Lung (tissue), 12 donors: ENCODE results near the gene GLRA2. TPM values are rescaled to one million over a fixed set of nuclear protein-coding genes. Genes with fewer than 3 reads are reported as not detected.

Experiments used
- ATAC-seq: fragments of 200-7000 bp; cut with Tn5 transposase; one replicate; pipeline ENCODE4 v1.9.1; 2020; ENCODE audit warnings: moderate number of reproducible peaks; ENCODE audit not compliant: insufficient read depth, low FRiP score
- DNase-seq, 3 donors: peaks; one replicate each; pipeline ENCODE4 v3.0.0-alpha.2; 2013 to 2017
- H3K27ac ChIP-seq, 2 donors: one replicate each; pipeline ENCODE4 v1.5.1; 2013; ENCODE audit warnings: mild to moderate bottlenecking in 2 of 2, moderate library complexity in 2 of 2, control low read depth in 1 of 2, inconsistent platforms in 1 of 2, low read depth in 1 of 2, low read length in 1 of 2
- H3K27me3 ChIP-seq, 3 donors: one replicate each; pipeline ENCODE4 v1.5.1; 2013; ENCODE audit warnings: low read length in 2 of 3; ENCODE audit not compliant: control insufficient read depth in 3 of 3, insufficient read depth in 3 of 3
- H3K36me3 ChIP-seq, 4 donors: one replicate each; pipeline ENCODE4 v1.5.1; 2013; ENCODE audit warnings: low read length in 4 of 4, mild to moderate bottlenecking in 1 of 4, moderate library complexity in 1 of 4; ENCODE audit not compliant: control insufficient read depth in 4 of 4, insufficient read depth in 4 of 4
- H3K4me1 ChIP-seq, 5 donors: one replicate each; pipeline ENCODE4 v1.5.1; 2013; ENCODE audit warnings: low read length in 5 of 5, mild to moderate bottlenecking in 2 of 5, moderate library complexity in 1 of 5; ENCODE audit not compliant: control insufficient read depth in 5 of 5, insufficient read depth in 5 of 5
- H3K4me3 ChIP-seq: one replicate; pipeline ENCODE4 v1.5.1; 2013; ENCODE audit warnings: mild to moderate bottlenecking, control low read depth, moderate library complexity
- H3K9ac ChIP-seq, 2 donors: one replicate each; pipeline ENCODE4 v1.5.1; 2013; ENCODE audit warnings: low read length in 2 of 2, control low read depth in 1 of 2; ENCODE audit not compliant: insufficient read depth in 1 of 2
- H3K9me3 ChIP-seq, 4 donors: one replicate each; pipeline ENCODE4 v1.5.1; 2013; ENCODE audit warnings: low read length in 3 of 4, mild to moderate bottlenecking in 1 of 4, moderate library complexity in 1 of 4; ENCODE audit not compliant: control insufficient read depth in 4 of 4, insufficient read depth in 3 of 4
- WGBS, 2 donors: extraction: QIAGEN DNeasy Blood & Tissue Kit; methylation state at CpG; one replicate each; pipeline ENCODE4 v1.1.7; 2013; 5-methylcytosine and 5-hydroxymethylcytosine counted together
- polyA plus RNA-seq, 2 donors: library from polyadenylated mRNA; stranded (reverse); fragments of 200-250 nt; gene quantifications; one replicate each; pipeline ENCODE4 v1.2.1, GENCODE V29; 2013
- total RNA-seq, 2 donors: library from RNA; depleted of rRNA in 1 of 2; stranded (reverse); fragments of >200 nt in 1 of 2; gene quantifications; one replicate each; pipeline ENCODE4 v1.2.1, GENCODE V29; 2014 to 2021
- TF ChIP-seq, protein P1 (sequence below): IDR thresholded peaks from 2 replicates; pipeline ENCODE4 v1.5.1; 2012; ENCODE audit warnings: mild to moderate bottlenecking; ENCODE audit errors: control extremely low read depth, extremely low read depth
- donor health status: control.
- donor health status: control.
- donor health status: Bipolar disorder and iron deficiency.
- donor health status: healthy.
- donor health status: DM: yes; HTN: yes; CAD: no.

Gene GLRA2
- total and polyA plus RNA-seq, 4 donors: 0.60 TPM; not detected in 3

DNA sequence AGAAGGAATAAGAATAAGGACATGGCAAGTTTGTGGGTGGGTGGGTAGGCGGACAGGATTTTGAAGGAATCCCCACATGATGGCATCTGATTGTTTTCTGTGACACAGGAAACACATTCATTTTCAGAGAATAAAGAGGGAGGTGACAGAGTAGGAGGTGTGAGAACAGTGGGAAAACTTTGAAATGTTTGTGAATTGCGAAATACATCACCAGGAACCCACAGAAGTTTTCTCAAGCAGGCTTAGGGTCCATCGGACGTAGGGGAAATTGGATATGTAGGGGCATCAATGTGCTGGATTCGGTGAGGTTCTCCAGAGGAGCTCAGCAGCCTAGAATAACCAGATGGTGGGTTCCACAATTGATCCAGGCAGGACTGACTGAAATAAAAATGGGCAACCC lies 171.6 kb downstream of the GLRA2 start:
- WGBS, 2 donors: 65 to 76% methylated on average over 5 of the region's 5 CpGs
- Histone ChIP-seq H3K9ac (no peak overlapping the region), H3K4me3 (no peak overlapping the region), H3K27me3 (peaks cover 4 to 17% (median 6%) of the 10 kb centered on the region in 3 donors), H3K9me3 (no peaks in the 10 kb centered on the region), H3K27ac (no peak overlapping the region), H3K4me1 (no peaks in the 10 kb centered on the region), H3K36me3 (no peaks in the 10 kb centered on the region)
- TF ChIP-seq, protein P1, sequence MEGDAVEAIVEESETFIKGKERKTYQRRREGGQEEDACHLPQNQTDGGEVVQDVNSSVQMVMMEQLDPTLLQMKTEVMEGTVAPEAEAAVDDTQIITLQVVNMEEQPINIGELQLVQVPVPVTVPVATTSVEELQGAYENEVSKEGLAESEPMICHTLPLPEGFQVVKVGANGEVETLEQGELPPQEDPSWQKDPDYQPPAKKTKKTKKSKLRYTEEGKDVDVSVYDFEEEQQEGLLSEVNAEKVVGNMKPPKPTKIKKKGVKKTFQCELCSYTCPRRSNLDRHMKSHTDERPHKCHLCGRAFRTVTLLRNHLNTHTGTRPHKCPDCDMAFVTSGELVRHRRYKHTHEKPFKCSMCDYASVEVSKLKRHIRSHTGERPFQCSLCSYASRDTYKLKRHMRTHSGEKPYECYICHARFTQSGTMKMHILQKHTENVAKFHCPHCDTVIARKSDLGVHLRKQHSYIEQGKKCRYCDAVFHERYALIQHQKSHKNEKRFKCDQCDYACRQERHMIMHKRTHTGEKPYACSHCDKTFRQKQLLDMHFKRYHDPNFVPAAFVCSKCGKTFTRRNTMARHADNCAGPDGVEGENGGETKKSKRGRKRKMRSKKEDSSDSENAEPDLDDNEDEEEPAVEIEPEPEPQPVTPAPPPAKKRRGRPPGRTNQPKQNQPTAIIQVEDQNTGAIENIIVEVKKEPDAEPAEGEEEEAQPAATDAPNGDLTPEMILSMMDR: no peak
- no peak for ATAC-seq
- DNase-seq: no peak

DNA sequence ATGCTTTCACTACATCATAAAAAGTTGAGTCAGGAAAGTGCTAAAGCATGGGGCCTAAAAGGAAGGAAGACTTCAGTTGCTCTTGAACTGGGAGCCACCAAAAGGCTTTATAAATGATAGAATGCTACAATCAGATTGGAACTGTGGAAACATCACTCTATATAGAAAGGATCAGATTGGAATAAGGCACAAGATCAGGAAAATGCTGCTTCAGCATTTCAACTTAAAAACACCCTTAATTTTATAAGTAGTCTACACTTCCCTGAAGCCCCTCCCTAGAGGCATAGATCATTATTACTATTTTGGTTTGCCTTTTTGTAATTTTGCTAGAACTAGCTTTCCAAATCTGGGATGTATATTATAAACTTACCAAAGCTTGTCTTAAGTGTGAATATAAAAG lies 172.8 kb downstream of the GLRA2 start:
- Histone ChIP-seq H3K27me3 (peaks cover 4 to 15% (median 6%) of the 10 kb centered on the region in 3 donors), H3K27ac (no peak overlapping the region), H3K9me3 (no peaks in the 10 kb centered on the region), H3K4me1 (no peaks in the 10 kb centered on the region), H3K9ac (no peak overlapping the region), H3K4me3 (no peak overlapping the region), H3K36me3 (no peaks in the 10 kb centered on the region)
- ATAC-seq (no peak), DNase-seq (no peak)
- TF ChIP-seq, protein P1: no peak

DNA sequence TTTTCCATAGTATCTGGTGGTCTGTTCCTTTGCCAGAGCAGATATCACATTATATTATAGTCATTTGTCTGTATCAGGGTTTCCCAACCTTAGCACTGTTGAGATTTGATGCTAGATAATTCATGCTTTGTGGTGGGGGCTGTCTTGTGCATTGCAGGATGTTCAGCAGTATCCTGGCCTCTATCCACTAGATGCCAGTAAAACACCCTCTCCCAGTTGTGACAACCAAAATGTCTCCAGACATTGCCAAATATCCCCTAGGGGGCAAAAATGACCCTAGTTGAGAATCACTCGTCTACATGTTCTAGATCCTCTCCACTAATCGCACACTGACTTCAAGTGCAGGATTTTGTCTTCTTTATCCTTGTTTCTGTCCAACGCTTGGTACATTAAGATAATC lies 182.8 kb downstream of the GLRA2 start:
- TF ChIP-seq, protein P1: no peak
- H3K4me1 ChIP-seq: no peaks in the 10 kb centered on the region

DNA sequence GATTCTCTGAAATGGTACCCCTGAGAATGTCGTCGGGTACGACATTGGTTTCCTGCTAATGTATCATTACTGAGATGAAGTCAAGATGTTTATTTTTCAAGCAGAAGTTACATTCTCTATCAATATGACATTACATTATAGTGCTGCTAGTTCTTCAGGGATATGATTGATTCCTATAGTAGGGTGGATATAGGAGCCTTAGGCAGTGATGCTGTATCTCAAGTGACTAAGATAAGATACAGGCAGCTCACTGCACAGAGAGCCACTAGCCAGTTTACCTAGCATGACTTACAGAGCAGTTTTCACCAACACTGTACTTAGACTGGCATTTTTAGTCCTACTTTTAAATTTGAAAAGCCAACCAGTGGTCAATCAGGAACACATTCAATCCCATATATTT lies 188.6 kb downstream of the GLRA2 start:
- DNase-seq: no peak
- Histone ChIP-seq H3K9ac (no peak overlapping the region), H3K4me1 (no peaks in the 10 kb centered on the region), H3K9me3 (peaks cover 0 to 2% (median 0%) of the 10 kb centered on the region in 4 donors), H3K36me3 (no peaks in the 10 kb centered on the region), H3K4me3 (no peak overlapping the region), H3K27ac (no peak overlapping the region), H3K27me3 (peaks cover 0 to 33% (median 0%) of the 10 kb centered on the region in 3 donors)
- TF ChIP-seq, protein P1: no peak
- WGBS, 2 donors: 83 to 94% methylated on average over 3 of the region's 3 CpGs
- ATAC-seq: no peak

More for the DNA sequence above, 182.8 kb downstream of the GLRA2 start:
- Histone ChIP-seq H3K4me3 (no peak overlapping the region), H3K9ac (no peak overlapping the region), H3K27me3 (peaks cover 0 to 18% (median 0%) of the 10 kb centered on the region in 3 donors), H3K36me3 (no peaks in the 10 kb centered on the region), H3K27ac (no peak overlapping the region), H3K9me3 (no peaks in the 10 kb centered on the region)
- ATAC-seq: no peak
- 81 to 88% methylated on average over 3 of the region's 3 CpGs for WGBS, 2 donors
- DNase-seq: no peak
